Liver (tissue), 9 donors: Measurements from ENCODE around the gene ERMP1. TPM values are rescaled to one million over a fixed set of nuclear protein-coding genes. Genes with fewer than 3 reads are reported as not detected.

Experiments
- DNase-seq: peaks from one replicate; pipeline ENCODE4 v3.0.0-alpha.2; 2017; ENCODE audit warnings: low spot score
- H3K27ac ChIP-seq, 2 donors: one replicate each; pipeline ENCODE4 v1.7.0; 2013; ENCODE audit warnings: inconsistent platforms in 2 of 2, low read length in 2 of 2, control low read depth in 1 of 2, low read depth in 1 of 2, mild to moderate bottlenecking in 1 of 2
- H3K27me3 ChIP-seq, 4 donors: one replicate each; pipeline versions ENCODE4 v1.6.1 to v1.7.0; 2013; ENCODE audit warnings: low read length in 3 of 4, inconsistent platforms in 1 of 4, mild to moderate bottlenecking in 1 of 4, moderate library complexity in 1 of 4; ENCODE audit not compliant: control insufficient read depth in 4 of 4, insufficient read depth in 4 of 4
- H3K36me3 ChIP-seq, 4 donors: one replicate each; pipeline versions ENCODE4 v1.6.1 to v1.7.0; 2013; ENCODE audit warnings: low read length in 3 of 4, mild to moderate bottlenecking in 3 of 4, low read depth in 1 of 4, moderate library complexity in 1 of 4; ENCODE audit not compliant: control insufficient read depth in 4 of 4, insufficient read depth in 3 of 4
- H3K4me1 ChIP-seq, 4 donors: one replicate each; pipeline versions ENCODE4 v1.6.1 to v1.7.0; 2013; ENCODE audit warnings: low read length in 3 of 4, mild to moderate bottlenecking in 3 of 4, moderate library complexity in 1 of 4; ENCODE audit not compliant: control insufficient read depth in 4 of 4, insufficient read depth in 4 of 4
- H3K4me3 ChIP-seq, 3 donors: one replicate each; pipeline versions ENCODE4 v1.6.1 to v1.7.0; 2013; ENCODE audit warnings: low read length in 3 of 3, control low read depth in 1 of 3, low read depth in 1 of 3, mild to moderate bottlenecking in 1 of 3
- H3K9ac ChIP-seq, 2 donors: one replicate each; pipeline ENCODE4 v1.7.0; 2013; ENCODE audit warnings: low read length in 2 of 2, mild to moderate bottlenecking in 2 of 2, moderate library complexity in 2 of 2, control low read depth in 1 of 2, low read depth in 1 of 2
- H3K9me3 ChIP-seq, 4 donors: one replicate each; pipeline versions ENCODE4 v1.6.1 to v1.7.0; 2013; ENCODE audit warnings: low read length in 3 of 4; ENCODE audit not compliant: control insufficient read depth in 4 of 4
- ATF3 ChIP-seq: IDR thresholded peaks from 2 replicates; pipeline ENCODE4 v1.6.1; 2016; ENCODE audit warnings: antibody characterized with exemption
- CTCF ChIP-seq: fragments of 150-350 bp; IDR thresholded peaks from 2 replicates; pipeline ENCODE4 v1.5.1; 2017; ENCODE audit warnings: improper control_type of control experiment, low read depth, low read length; ENCODE audit not compliant: missing input control
- FOXA1 ChIP-seq: IDR thresholded peaks from 2 replicates; pipeline ENCODE4 v1.6.1; 2016; ENCODE audit warnings: antibody characterized with exemption
- GABPA ChIP-seq, 2 donors: IDR thresholded peaks in 1 of 2; conservative IDR thresholded peaks in 1 of 2; 2 replicates each; pipeline ENCODE4 v1.6.1; 2016; ENCODE audit warnings: antibody characterized with exemption in 2 of 2, mild to moderate bottlenecking in 1 of 2, moderate library complexity in 1 of 2
- HNF4A ChIP-seq, 2 donors: conservative IDR thresholded peaks; 2 replicates each; pipeline ENCODE4 v1.6.1; 2016; ENCODE audit warnings: antibody characterized with exemption in 2 of 2, mild to moderate bottlenecking in 2 of 2
- HNF4G ChIP-seq: IDR thresholded peaks from 2 replicates; pipeline ENCODE4 v1.6.1; 2016; ENCODE audit warnings: antibody characterized with exemption
- JUND ChIP-seq, 2 donors: IDR thresholded peaks; 2 replicates each; pipeline ENCODE4 v1.6.1; 2016; ENCODE audit warnings: antibody characterized with exemption in 2 of 2
- MAX ChIP-seq: IDR thresholded peaks from 2 replicates; pipeline ENCODE4 v1.6.1; 2016; ENCODE audit warnings: antibody characterized with exemption
- NR2F2 ChIP-seq: IDR thresholded peaks from 2 replicates; pipeline ENCODE4 v1.6.1; 2016; ENCODE audit warnings: antibody characterized with exemption
- RAD21 ChIP-seq, 2 donors: IDR thresholded peaks; 2 replicates each; pipeline ENCODE4 v1.6.1; 2016; ENCODE audit warnings: antibody characterized with exemption in 2 of 2, mild to moderate bottlenecking in 2 of 2
- REST ChIP-seq: IDR thresholded peaks from 2 replicates; pipeline ENCODE4 v1.6.1; 2016; ENCODE audit warnings: antibody characterized with exemption, mild to moderate bottlenecking
- RXRA ChIP-seq, 2 donors: IDR thresholded peaks; 2 replicates each; pipeline ENCODE4 v1.6.1; 2017 to 2018; ENCODE audit warnings: antibody characterized with exemption in 2 of 2, mild to moderate bottlenecking in 1 of 2
- SP1 ChIP-seq: IDR thresholded peaks from 2 replicates; pipeline ENCODE4 v1.6.1; 2018; ENCODE audit warnings: antibody characterized with exemption, mild to moderate bottlenecking
- TAF1 ChIP-seq: conservative IDR thresholded peaks from 2 replicates; pipeline ENCODE4 v1.6.1; 2016; ENCODE audit warnings: antibody characterized with exemption, mild to moderate bottlenecking
- YY1 ChIP-seq: IDR thresholded peaks from 2 replicates; pipeline ENCODE4 v1.6.1; 2016; ENCODE audit warnings: antibody characterized with exemption, mild to moderate bottlenecking
- WGBS: extraction: QIAGEN DNeasy Blood & Tissue Kit; methylation state at CpG from one replicate; pipeline ENCODE4 v1.1.7; 2013; 5-methylcytosine and 5-hydroxymethylcytosine counted together
- polyA plus RNA-seq, 2 donors: library from polyadenylated mRNA; stranded (reverse) in 1 of 2; unstranded in 1 of 2; fragments of 200-250 nt in 1 of 2; fragments of >200 nt in 1 of 2; fragmentation: Nextera tagmentation in 1 of 2; extraction: Ambion mirVana in 1 of 2; gene quantifications; one replicate each; pipeline versions ENCODE4 v1.2.1 to v1.2.3, GENCODE V29; 2013 to 2015
- total RNA-seq, 2 donors: library from RNA; depleted of rRNA; stranded (reverse); fragments of >200 nt; gene quantifications; one replicate each; pipeline ENCODE4 v1.2.3, GENCODE V29; 2014
- donor health status: healthy.
- donor health status: healthy.
- donor health status: healthy.
- donor health status: healthy.
- donor health status: healthy.

Gene ERMP1
- total and polyA plus RNA-seq, 4 donors, result 2.7 to 19.5 (median 9.6) TPM

- TF ChIP-seq NR2F2, result no peak
- TF ChIP-seq GABPA (IDR thresholded peaks at IDR 0.05 in 1 of 2, conservative IDR thresholded peaks at IDR 0.05 in 1 of 2), result no peak
- TF ChIP-seq MAX, result no peak
- TF ChIP-seq YY1, result peak; percentile 68
- TF ChIP-seq JUND (IDR thresholded peaks at IDR 0.05), result no peak
These were observed 33.6 kb downstream of the ERMP1 start (continued) for GRCh38 chr9:5799314-5799713.

- DNase-seq, result no peak
- H3K9ac ChIP-seq, result no peak overlapping the region
- no peak overlapping the region for H3K27ac ChIP-seq
- no peaks in the 10 kb centered on the region for H3K27me3 ChIP-seq
- H3K9me3 ChIP-seq, result no peaks in the 10 kb centered on the region
- no peaks in the 10 kb centered on the region for H3K4me1 ChIP-seq
- no peak overlapping the region for H3K4me3 ChIP-seq
- H3K36me3 ChIP-seq, result peaks cover 0 to 3% (median 0%) of the 10 kb centered on the region in 4 donors
- TF ChIP-seq RXRA (IDR thresholded peaks at IDR 0.05) (no peak), TAF1 (no peak), YY1 (no peak), ATF3 (no peak), JUND (IDR thresholded peaks at IDR 0.05) (no peak), NR2F2 (no peak), CTCF (no peak), GABPA (IDR thresholded peaks at IDR 0.05 in 1 of 2, conservative IDR thresholded peaks at IDR 0.05 in 1 of 2) (no peak), MAX (no peak), HNF4A (conservative IDR thresholded peaks at IDR 0.05) (no peak)
- 61% methylated on average over 2 of the region's 2 CpGs for WGBS
These were observed 34.3 kb downstream of the ERMP1 start for GRCh38 chr9:5798581-5798980.

- H3K27ac ChIP-seq, result no peak overlapping the region
- WGBS, result 87% methylated on average over 2 of the region's 2 CpGs
- H3K9me3 ChIP-seq, result no peaks in the 10 kb centered on the region
- peaks cover 0 to 3% (median 0%) of the 10 kb centered on the region in 4 donors for H3K36me3 ChIP-seq
- DNase-seq, result no peak
- TF ChIP-seq NR2F2 (no peak), RAD21 (IDR thresholded peaks at IDR 0.05) (no peak)
- H3K4me3 ChIP-seq, result no peak overlapping the region
- no peak overlapping the region for H3K9ac ChIP-seq
- H3K27me3 ChIP-seq, result no peaks in the 10 kb centered on the region
- no peaks in the 10 kb centered on the region for H3K4me1 ChIP-seq
These were observed 36.6 kb downstream of the ERMP1 start for GRCh38 chr9:5796298-5796697.

GRCh38 chr9:5793812-5794211, 39.1 kb downstream of the ERMP1 start:
- no peak overlapping the region for H3K27ac ChIP-seq
- H3K36me3 ChIP-seq, result peaks cover 0 to 3% (median 0%) of the 10 kb centered on the region in 4 donors
- H3K9ac ChIP-seq, result no peak overlapping the region
- H3K27me3 ChIP-seq, result no peaks in the 10 kb centered on the region
- WGBS, result 95% methylated on average over 1 of the region's 1 CpG
- no peak for DNase-seq
- TF ChIP-seq TAF1, result no peak
- TF ChIP-seq RAD21 (IDR thresholded peaks at IDR 0.05), result no peak
- TF ChIP-seq ATF3, result no peak
- no peak for TF ChIP-seq JUND (IDR thresholded peaks at IDR 0.05)
- TF ChIP-seq FOXA1, result no peak
- no peak for TF ChIP-seq HNF4G
- TF ChIP-seq SP1, result no peak
- no peak for TF ChIP-seq HNF4A (conservative IDR thresholded peaks at IDR 0.05)
- TF ChIP-seq GABPA (IDR thresholded peaks at IDR 0.05 in 1 of 2, conservative IDR thresholded peaks at IDR 0.05 in 1 of 2), result no peak
- TF ChIP-seq REST, result no peak
- TF ChIP-seq YY1, result no peak
- TF ChIP-seq CTCF, result no peak
- TF ChIP-seq RXRA (IDR thresholded peaks at IDR 0.05), result no peak
- H3K4me1 ChIP-seq, result no peaks in the 10 kb centered on the region
- H3K4me3 ChIP-seq, result no peak overlapping the region
- H3K9me3 ChIP-seq, result no peaks in the 10 kb centered on the region
